ENCODE results near the gene MEF2B.
"Not testable (repeated sequence)": the region's sequence is repeated elsewhere in the genome, so short reads cannot be mapped to it uniquely, and the experiment has no call there.

Gene MEF2B

DNA sequence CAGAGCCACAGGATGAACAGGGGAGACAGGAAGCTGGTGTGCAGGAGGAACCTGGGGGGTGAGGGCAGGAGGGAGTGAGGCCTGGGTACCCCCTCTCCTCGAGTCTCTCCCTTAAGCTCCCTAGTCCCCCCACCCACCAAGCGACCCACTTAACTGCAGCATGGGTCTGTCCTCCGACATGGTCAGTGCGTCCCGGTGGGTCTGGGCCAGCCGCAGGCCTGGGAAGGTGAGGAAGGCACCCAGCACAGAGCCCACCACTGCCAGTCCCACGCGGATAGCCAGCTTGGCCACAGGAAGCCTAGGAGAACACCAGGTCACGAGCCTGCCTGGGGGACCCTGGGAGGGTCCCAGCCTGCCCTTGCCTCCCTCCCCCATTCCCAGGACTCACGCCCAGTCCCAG is 48.7 kb downstream of the MEF2B start:
- DNase-seq: no peak

DNA sequence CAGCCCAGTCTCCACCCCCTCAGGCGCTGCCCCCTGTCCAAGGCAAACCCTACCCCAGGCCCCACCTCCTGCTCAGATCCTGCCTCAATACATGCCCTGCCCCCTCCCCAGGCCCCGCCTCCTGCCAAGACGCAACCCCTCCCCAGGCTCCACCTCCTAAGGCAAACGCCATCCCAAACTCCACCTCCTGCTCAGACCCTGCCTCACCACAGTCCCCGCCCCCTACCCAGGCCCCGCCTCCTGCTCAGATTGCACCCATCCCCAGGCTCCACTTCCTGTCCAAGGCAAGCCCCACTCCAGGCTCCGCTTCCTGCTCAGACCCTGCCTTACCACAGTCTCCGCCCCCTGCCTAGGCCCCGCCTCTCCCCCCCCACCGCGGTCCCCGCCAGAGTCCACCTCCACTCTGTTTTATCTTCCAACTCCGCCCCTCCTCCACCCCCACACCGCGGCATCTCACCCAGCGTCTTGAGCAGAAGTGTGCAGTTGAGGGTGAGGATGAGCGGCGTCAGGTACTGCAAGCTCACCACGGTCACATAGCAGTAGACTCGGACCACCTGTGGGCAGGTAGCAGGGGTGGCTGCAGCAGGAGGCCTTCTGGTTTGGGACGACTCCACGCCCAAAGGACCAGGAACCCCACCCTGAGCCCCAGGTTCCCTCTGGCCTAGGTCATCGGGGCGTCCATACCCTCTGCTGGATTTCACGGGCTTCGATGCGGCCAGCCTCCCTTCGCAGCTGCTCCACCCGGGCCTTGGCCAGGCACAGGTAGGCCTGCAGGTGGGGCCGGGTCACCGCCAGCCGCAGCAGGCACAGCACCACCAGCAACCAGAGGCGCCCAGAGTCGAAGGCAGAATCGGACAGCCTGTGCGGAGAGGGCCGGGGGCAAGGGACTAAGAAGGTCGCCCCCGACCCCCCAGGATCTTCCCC is 49.5 kb downstream of the MEF2B start:
- DNase-seq: no peak

DNA sequence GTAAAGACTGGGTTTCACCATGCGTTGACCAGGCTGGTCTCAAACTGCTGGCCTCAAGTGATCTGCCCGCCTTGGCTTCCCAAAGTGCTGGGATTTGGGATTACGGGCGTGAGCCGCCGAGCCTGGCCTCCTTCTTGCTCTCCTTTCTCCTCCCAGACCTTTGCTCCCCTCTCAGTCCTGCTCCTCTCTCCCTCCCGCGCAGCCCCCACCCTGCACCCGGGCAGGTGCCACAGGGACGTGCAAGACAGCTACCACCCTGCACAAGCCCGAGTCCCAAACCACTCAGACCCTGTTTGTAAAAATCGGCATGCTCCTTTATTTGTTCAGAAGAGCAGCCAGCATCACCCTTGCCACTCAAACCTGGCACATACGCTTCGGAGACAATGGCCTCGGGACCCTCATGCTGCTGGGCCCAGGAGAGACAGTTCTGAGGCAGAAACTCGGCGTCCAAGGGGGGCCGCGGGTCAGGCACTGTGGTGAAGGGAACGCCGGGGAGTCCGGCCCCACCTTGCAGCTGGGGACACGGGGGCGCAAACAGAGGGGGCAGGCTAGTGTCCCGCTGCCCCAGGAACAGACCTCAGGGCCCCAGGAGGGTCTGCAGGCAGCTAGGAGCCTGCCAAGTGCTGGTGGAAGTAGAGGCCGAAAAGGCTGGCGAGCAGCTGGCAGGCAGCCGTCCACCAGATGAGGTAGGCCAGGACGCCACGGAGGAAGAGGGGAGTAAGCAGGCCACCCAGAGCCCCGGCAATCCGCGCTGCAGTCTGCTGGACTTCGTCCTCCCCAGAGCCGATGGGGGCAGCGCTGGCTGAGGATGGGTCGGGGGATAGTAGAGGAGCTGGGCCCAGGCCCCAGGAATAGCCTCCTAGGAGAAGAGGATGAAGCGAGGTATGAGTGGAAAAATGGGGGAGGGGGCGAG is 50.5 kb downstream of the MEF2B start:
- no peak for DNase-seq

- DNase-seq: no peak
These were observed 54.1 kb downstream of the MEF2B start for GRCh38 chr19:19115954-19116353.

DNA sequence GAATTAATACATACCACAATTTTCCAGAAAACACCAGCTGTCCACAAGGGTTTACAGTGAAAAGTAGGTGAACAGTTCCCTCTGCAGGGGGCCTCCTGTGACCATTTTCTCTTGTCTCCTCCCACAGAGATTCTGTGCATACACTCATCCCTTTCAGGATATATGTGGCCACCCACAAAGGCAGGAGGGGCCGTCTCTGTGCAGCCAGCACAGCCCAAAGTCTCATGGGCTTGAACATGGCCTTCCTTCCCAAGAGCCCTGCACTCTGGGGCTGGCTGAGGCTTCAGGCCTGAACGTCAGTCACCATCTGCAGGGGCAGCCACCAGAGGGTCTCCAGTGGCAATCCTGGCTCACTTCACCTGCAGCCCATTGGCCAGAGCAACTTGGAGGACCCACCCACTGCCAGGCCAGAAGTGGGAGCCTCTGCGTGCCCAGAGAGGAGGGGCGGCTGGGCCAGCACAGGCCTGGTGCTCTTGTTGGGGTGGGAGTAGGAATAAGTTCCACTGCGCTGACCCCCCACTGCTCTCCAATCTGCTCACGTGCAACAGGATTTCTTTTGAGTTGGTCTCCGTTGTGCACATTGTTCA is 56.9 kb downstream of the MEF2B start:
- no peak for DNase-seq

DNA sequence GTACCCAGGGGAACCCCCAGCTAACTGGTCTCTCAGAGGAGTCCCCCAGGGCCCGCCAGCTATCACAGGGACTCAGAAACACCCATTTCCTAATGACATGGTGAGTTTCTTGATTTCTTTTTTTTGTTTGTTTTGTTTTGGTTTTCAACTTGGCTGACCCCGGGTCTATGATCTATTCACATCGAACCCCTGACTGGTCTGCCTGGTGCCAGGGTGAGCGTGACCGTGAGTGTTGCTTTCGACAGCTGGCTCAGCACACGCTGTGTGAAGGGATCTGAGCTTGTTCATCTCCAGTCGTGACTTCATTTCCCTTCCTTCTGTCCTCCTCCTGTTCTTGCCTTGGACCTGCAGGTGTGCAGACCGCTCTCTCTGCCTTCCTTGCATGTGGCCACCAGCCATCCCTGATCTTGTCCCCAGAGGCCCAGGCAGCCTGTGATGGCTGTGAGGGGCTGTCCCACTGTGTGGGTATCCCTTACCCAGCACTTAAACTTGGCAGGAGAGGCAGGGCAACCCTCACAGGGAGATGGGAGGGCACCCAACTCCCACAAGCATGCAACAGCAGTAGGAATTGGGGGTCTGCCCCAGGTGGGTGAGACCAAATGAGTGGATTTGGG is 58.0 kb downstream of the MEF2B start:
- no peak for DNase-seq

GRCh38 chr19:19111136-19111835 is 58.8 kb downstream of the MEF2B start:
- DNase-seq: no peak

- DNase-seq: no peak
These were observed 59.5 kb downstream of the MEF2B start for GRCh38 chr19:19110410-19111135.

GRCh38 chr19:19109601-19110000 is 60.5 kb downstream of the MEF2B start:
- no peak for DNase-seq

DNA sequence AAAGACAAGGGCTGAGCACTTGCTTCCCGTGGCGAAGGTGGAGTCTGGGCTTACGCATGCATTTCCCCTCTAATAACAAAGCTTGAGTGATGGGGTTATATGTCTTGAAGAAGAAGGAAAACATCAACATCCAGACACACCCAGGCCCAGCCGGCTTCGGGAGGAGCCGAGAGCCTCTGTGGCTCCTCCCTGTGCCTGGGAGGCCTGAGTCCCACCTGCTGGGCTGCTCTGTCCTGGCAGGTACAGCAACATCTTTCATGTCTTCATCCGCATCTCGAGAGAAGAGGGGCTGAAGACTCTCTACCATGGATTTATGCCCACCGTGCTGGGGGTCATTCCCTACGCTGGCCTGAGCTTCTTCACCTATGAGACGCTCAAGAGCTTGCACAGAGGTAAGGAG is 62.4 kb downstream of the MEF2B start:
- DNase-seq: no peak

DNA sequence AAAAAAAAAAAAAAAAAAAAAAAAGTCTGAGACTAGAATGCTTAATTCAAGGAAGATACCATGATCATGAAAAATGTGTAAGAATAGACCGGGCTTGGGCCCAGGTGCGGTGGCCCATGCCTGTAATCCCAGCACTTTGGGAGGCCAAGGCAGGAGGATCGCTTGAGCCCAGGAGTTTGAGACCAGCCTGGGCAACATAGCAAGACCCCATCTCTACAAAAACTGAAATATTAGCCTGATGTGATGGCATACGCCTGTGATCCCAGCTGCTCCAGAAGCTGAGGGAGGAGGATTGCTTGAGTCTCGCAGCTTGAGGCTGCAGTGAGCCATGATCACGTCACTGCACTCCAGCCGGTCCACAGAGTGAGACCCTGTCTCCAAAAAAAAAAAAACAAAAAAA is 63.1 kb downstream of the MEF2B start:
- not testable (repeated sequence) for DNase-seq

DNA sequence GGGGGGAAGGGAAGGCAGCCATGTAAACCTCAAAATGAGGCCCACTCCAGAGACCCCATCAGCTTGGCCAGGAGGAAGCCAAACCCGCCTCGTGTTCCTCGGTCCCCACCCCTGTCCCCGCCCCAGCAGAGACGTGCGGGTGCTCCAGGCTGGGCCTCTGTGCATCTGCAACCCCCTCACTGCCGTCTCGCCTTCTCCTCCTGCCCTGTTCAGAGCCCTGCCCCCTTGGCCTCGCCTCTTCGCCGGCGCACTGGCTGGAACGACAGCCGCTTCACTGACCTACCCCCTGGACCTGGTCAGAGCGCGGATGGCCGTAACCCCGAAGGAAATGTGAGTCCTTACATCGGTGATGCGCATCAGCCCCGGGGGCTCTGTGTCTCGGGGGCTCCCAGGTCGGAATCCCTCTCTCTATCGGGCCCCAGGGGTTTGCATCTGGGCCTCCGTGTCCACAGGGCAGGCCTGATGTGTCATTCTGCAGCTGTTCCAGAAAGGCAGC is 64.0 kb downstream of the MEF2B start:
- no peak for DNase-seq

- no peak for DNase-seq
These were observed 64.6 kb downstream of the MEF2B start for GRCh38 chr19:19105365-19106055.

DNA sequence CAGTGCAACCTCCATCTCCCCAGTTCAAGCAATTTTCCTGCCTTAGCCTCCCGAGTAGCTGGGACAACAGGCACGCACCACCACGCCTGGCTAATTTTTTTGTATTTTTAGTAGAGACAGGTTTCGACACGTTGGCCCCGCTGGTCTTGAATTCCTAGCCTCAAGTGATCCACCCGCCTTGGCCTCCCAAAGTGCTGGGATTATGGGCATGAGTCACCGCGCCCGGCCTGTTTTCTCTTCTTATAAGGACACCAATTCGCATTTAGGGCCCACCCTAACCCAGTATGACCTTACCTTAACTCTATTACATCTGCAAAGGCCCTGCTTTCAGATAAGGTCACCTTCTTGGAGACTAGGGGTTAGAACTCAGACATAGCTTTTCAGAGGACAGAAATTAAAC is 66.9 kb downstream of the MEF2B start:
- no peak for DNase-seq

DNA sequence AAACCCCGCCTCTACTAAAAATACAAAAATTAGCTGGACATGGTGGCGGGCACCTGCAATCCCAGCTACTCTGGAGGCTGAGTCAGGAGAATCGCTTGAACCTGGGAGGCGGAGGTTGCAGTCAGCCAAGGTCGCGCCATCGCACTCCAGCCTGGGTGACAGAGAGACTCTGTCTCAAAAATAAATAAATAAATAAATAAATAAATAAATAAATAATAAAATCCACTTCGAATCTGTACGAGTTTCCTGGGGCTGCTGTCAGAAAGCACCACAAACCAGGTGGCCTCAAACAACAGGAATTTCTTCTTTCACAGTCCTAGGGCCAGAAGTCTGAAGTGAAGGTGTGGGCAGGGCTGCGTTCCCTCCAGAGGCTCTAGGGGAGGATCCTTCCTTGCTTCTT is 67.5 kb downstream of the MEF2B start:
- not testable (repeated sequence) for DNase-seq

DNA sequence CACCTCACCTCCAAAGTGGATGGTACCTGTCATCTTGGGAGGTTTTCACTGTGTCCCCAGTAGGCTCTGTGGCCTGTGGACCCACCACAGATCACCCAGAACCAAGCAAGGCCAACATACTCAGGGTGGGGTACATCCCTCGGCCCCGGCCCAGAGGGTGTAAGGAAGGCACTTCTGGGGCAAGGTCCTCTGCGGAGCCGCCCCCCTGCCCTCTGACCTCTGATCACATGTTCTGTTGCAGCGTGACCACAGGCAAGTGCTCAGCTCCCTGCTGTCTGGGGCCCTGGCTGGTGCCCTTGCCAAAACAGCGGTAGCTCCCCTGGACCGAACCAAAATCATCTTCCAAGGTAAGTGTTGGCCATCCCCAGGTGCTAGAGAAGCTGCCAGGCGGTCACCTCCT is 68.5 kb downstream of the MEF2B start:
- DNase-seq: no peak

DNA sequence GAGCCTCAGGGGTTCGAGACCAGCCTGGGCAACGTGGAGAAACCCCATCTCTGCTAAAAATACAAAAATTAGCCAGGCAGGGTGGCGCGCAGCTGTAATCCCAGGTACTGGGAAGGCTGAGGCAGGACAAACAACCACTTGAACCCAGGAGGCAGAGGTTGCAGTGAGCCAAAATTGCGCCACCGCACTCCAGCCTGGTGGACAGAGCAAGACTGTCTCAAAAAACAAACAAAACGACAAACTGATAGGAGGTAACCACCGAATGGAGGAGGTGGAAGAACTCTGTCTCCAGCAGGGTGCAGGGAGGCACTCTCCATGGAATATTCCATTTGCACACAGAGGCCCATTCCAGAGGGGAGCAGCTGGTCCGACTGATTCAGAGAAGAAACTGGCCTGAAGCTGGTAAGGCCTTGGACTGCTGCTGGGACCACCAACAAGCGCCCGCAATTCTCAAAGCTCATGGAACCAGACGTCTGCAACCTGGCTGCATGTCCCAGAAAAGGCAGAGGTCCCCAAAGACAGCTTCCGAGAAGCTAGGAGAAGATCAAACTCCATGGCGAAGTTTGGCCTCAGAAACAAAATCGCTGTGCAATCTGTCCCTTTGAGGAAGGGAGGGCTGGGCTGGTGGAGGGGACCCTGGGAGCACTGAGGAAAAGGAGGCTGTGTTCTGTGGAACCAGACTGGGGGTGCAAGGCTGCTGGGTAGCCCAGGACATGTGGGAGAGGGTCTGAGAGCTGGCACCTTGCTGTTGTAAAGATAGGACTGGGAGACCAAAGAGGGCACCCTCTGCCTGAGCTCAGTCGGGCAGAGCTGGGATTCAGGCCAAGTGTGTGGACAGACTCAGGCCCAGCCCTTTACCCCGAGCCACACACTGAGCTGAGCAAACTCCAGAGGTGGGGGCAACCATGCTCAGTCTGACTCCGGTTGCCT is 71.1 kb downstream of the MEF2B start:
- DNase-seq: no peak

- DNase-seq: no peak
These were observed 71.9 kb downstream of the MEF2B start for GRCh38 chr19:19098084-19098702.

All from NCI-H1436 treated with DMSO at 0.1 percent for 48 hours (cell line).